C4-2B (cell line): ENCODE measurements around the gene PACSIN2.
"Not testable (repeated sequence)": the region's sequence is repeated elsewhere in the genome, so short reads cannot be mapped to it uniquely, and the experiment has no call there.

Source experiments
- ZFX ChIP-seq: fragments of 450-650 bp; IDR thresholded peaks from 2 replicates; pipeline ENCODE4 v1.6.1; 2017
- TF ChIP-seq, protein P1 (sequence below): fragments of 450-650 bp; conservative IDR thresholded peaks from 2 replicates; pipeline ENCODE4 v1.5.1; 2017; ENCODE audit warnings: mild to moderate bottlenecking

DNA sequence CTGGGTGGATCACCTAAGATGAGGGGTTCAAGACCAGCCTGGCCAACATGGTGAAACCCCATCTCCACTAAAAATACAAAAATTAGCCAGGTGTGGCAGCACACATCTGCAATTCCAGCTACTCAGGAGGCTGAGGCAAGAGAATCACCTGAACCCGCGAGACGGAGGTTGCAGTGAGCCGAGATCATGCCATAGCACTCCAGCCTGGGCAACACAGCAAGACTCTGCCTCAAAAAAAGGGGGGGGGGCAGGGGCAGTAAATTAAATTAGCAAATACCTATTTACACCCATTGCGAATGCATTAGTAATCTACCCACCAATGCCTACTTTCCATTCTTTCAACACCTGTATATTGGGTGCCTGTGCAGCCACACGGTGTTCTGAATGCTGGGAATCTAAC is 78.3 kb downstream of the PACSIN2 start:
- TF ChIP-seq, protein P1, sequence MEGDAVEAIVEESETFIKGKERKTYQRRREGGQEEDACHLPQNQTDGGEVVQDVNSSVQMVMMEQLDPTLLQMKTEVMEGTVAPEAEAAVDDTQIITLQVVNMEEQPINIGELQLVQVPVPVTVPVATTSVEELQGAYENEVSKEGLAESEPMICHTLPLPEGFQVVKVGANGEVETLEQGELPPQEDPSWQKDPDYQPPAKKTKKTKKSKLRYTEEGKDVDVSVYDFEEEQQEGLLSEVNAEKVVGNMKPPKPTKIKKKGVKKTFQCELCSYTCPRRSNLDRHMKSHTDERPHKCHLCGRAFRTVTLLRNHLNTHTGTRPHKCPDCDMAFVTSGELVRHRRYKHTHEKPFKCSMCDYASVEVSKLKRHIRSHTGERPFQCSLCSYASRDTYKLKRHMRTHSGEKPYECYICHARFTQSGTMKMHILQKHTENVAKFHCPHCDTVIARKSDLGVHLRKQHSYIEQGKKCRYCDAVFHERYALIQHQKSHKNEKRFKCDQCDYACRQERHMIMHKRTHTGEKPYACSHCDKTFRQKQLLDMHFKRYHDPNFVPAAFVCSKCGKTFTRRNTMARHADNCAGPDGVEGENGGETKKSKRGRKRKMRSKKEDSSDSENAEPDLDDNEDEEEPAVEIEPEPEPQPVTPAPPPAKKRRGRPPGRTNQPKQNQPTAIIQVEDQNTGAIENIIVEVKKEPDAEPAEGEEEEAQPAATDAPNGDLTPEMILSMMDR: not testable (repeated sequence)
- not testable (repeated sequence) for TF ChIP-seq ZFX
